NCI-H2171 (cell line): ENCODE data around the gene IDH2.
A peak's percentile ranks its signal among the peaks of the same experiment; 100 is the strongest.
"Not testable (repeated sequence)": the region's sequence is repeated elsewhere in the genome, so short reads cannot be mapped to it uniquely, and the experiment has no call there.

ENCODE experiments used
- DNase-seq: peaks from one replicate; lab custom pipeline; 2025; lab: John Stamatoyannopoulos, UW

IDH2 gene

GRCh38 chr15:90101969-90102890, at the start of gene IDH2:
Gene IDH2, minus strand, starts transcription at chr15:90102468. Its CDS starts 78 bp downstream, at chr15:90102390.
- DNase-seq: peak; percentile 81

GRCh38 chr15:90150551-90150950, 48.3 kb upstream of the IDH2 start:
- DNase-seq: not testable (repeated sequence)

GRCh38 chr15:90149609-90150340, 47.5 kb upstream of the IDH2 start:
- DNase-seq: no peak

GRCh38 chr15:90146198-90146761, 44.0 kb upstream of the IDH2 start:
- not testable (repeated sequence) for DNase-seq

- DNase-seq: no peak
Observed at GRCh38 chr15:90145761-90146160, 43.5 kb upstream of the IDH2 start.

GRCh38 chr15:90145259-90145658, 43.0 kb upstream of the IDH2 start:
- DNase-seq: peak; percentile 63

- peak; percentile 36 for DNase-seq
Observed at GRCh38 chr15:90143166-90143655, 40.9 kb upstream of the IDH2 start.

- no peak for DNase-seq
Observed at GRCh38 chr15:90142216-90143165, 40.2 kb upstream of the IDH2 start.

GRCh38 chr15:90141646-90142045, 39.4 kb upstream of the IDH2 start:
- no peak for DNase-seq

- DNase-seq: not testable (repeated sequence)
Observed at GRCh38 chr15:90139549-90139948, 37.3 kb upstream of the IDH2 start.

GRCh38 chr15:90138071-90138833, 36.0 kb upstream of the IDH2 start:
- DNase-seq: no peak

GRCh38 chr15:90132437-90132836, 30.2 kb upstream of the IDH2 start:
- no peak for DNase-seq

- DNase-seq: no peak
Observed at GRCh38 chr15:90131848-90132247, 29.6 kb upstream of the IDH2 start.

- no peak for DNase-seq
Observed at GRCh38 chr15:90130291-90130690, 28.0 kb upstream of the IDH2 start.

- DNase-seq: no peak
Observed at GRCh38 chr15:90126596-90127435, 24.5 kb upstream of the IDH2 start.

- DNase-seq: no peak
Observed at GRCh38 chr15:90126022-90126421, 23.8 kb upstream of the IDH2 start.

GRCh38 chr15:90124507-90124906, 22.2 kb upstream of the IDH2 start:
- no peak for DNase-seq

GRCh38 chr15:90121086-90121485, 18.8 kb upstream of the IDH2 start:
- no peak for DNase-seq

GRCh38 chr15:90119367-90119766, 17.1 kb upstream of the IDH2 start:
- DNase-seq: no peak

GRCh38 chr15:90115783-90116182, 13.5 kb upstream of the IDH2 start:
- no peak for DNase-seq
